ENCODE data around the gene THAP8. TPM values are rescaled to one million over a fixed set of nuclear protein-coding genes. Genes with fewer than 3 reads are reported as not detected.
A peak's percentile ranks its signal among the peaks of the same experiment; 100 is the strongest.

THAP8 gene
- total and polyA plus RNA-seq, 2 of the 4 experiments (the other 2 are of a cell fraction), result 1.8 to 5.9 TPM

- no CpG with 5 or more reads among the region's 6 CpGs for WGBS, 2 experiments (ENCODE audit: extremely low coverage in 2 of 2, insufficient read length in 1 of 2)
- Histone ChIP-seq H3K4me3 (ENCODE audit: insufficient read depth, low read depth, low read length) (no peak overlapping the region), H3K79me1 (ENCODE audit: low read depth in 1 of 2, low read length in 2 of 2) (peaks cover 0 to 21% of the 10 kb centered on the region in 2 experiments; a peak in 2 of 4 replicates), H2BK5ac (ENCODE audit: low read depth, low read length, poor library complexity, severe bottlenecking) (no peak overlapping the region), H3K4me1 (ENCODE audit: control insufficient read depth, insufficient read depth, low read length) (peaks cover 9% of the 10 kb centered on the region), H4K91ac (ENCODE audit: insufficient read depth, low read depth, low read length) (peak overlapping the region; percentile 49; the same call in 1 of the 2 replicates), H3K36me3 (ENCODE audit: control insufficient read depth, insufficient read depth, low read length) (peaks cover 6% of the 10 kb centered on the region), H3K23ac (ENCODE audit: low read depth, low read length) (no peak overlapping the region), H4K5ac (ENCODE audit: low read depth, low read length) (peak overlapping the region; percentile 28; the same call in 1 of the 2 replicates), H3K56ac (ENCODE audit: extremely low read depth, insufficient read depth, low read length) (no peak overlapping the region), H3K27ac (ENCODE audit: insufficient read depth, low read length) (no peak overlapping the region), H3K4ac (ENCODE audit: low read depth, low read length) (peak overlapping the region; percentile 93; the same call in 1 of the 2 replicates), H4K8ac (ENCODE audit: low read depth in 2 of 2, low read length in 2 of 2) (no peak overlapping the region), H3K9me1 (ENCODE audit: insufficient read depth, low read length) (no peaks in the 10 kb centered on the region; the same call in 1 of the 2 replicates), H3K4me2 (ENCODE audit: low read depth, low read length) (no peak overlapping the region), H3K27me3 (ENCODE audit: control insufficient read depth, insufficient read depth, low read length) (no peaks in the 10 kb centered on the region), H2AFZ (replicated peaks; ENCODE audit: low read length, poor library complexity) (no peak overlapping the region), H4K20me1 (ENCODE audit: insufficient read depth, low read length) (no peaks in the 10 kb centered on the region), H3K9me3 (ENCODE audit: control insufficient read depth, insufficient read depth, low read length) (no peaks in the 10 kb centered on the region), H3K18ac (ENCODE audit: low read depth, low read length) (no peak overlapping the region), H3K14ac (replicated peaks; ENCODE audit: low read depth, low read length) (no peak overlapping the region), H2BK120ac (ENCODE audit: low read depth, low read length) (no peak overlapping the region), H2BK15ac (ENCODE audit: low read depth, low read length) (peak overlapping the region; percentile 41; the same call in 2 of the 3 replicates), H2BK20ac (ENCODE audit: low read depth, low read length) (peak overlapping the region; percentile 42; the same call in 1 of the 2 replicates), H3K9ac (ENCODE audit: low read depth, low read length) (no peak overlapping the region), H2AK5ac (ENCODE audit: low read depth, low read length) (no peak overlapping the region; the same call in 1 of the 2 replicates), H2AK9ac (replicated peaks; ENCODE audit: low read depth, low read length, poor library complexity) (no peak overlapping the region)
- TF ChIP-seq MAZ (IDR thresholded peaks at IDR 0.05; ENCODE audit: borderline replicate concordance, low read depth, low read length) (no peak), RFX5 (IDR thresholded peaks at IDR 0.05; ENCODE audit: low read depth, low read length) (no peak), SMC3 (IDR thresholded peaks at IDR 0.05; ENCODE audit: low read depth, low read length) (no peak), MXI1 (IDR thresholded peaks at IDR 0.05; ENCODE audit: borderline replicate concordance, low read depth, low read length) (no peak), FOS (IDR thresholded peaks at IDR 0.05; ENCODE audit: low read depth, low read length) (no peak), MAFK (IDR thresholded peaks at IDR 0.05; ENCODE audit: low read depth, low read length) (no peak), USF2 (IDR thresholded peaks at IDR 0.05; ENCODE audit: low read depth, low read length) (no peak), CEBPB (IDR thresholded peaks at IDR 0.05; ENCODE audit: low read depth, low read length) (no peak), CTCF (conservative IDR thresholded peaks at IDR 0.05; ENCODE audit: low read depth, low read length) (no peak)
- intact Hi-C loops (cut with micrococcal nuclease), result no loop called here
- CTCF ChIA-PET, result no interaction called here
- ATAC-seq (ENCODE audit: low read depth) (no peak), DNase-seq (no peak)
- POLR2A ChIA-PET (ENCODE audit: unreplicated experiment), result no interaction called here
- dilution Hi-C loops (cut with HindIII; ENCODE audit: low sequenced_read_pairs, unreplicated experiment), result no loop called here
- BruUV-seq (replicated peaks), result no TSS peak
- in situ Hi-C loops (cut with MboI; ENCODE audit: low sequenced_read_pairs), result no loop called here
Measured at GRCh38 chr19:36040495-36040894, 13.6 kb downstream of the THAP8 start.
